HG02840 (cell line): Measurements from ENCODE around the gene GJA4.
"Not testable (repeated sequence)": the region's sequence is repeated elsewhere in the genome, so short reads cannot be mapped to it uniquely, and the experiment has no call there.

Experiments used
- ATAC-seq: cut with Tn5 transposase; IDR thresholded peaks from one replicate; pipeline ENCODE4 v1.9.1; 2021; ENCODE audit warnings: mild to moderate bottlenecking, moderate library complexity, moderate number of reproducible peaks; ENCODE audit not compliant: unreplicated experiment, low FRiP score

The GJA4 gene

GRCh38 chr1:34786521-34787325, 6.1 kb upstream of the GJA4 start:
- no peak for ATAC-seq

GRCh38 chr1:34787461-34788420, 5.1 kb upstream of the GJA4 start:
- ATAC-seq: no peak

- no peak for ATAC-seq
Measured at GRCh38 chr1:34790985-34791384, 1.8 kb upstream of the GJA4 start.

GRCh38 chr1:34792424-34792823, 375 bp upstream of the GJA4 start:
- ATAC-seq: no peak

GRCh38 chr1:34794001-34794789, 1.4 kb downstream of the GJA4 start:
- ATAC-seq: no peak

- ATAC-seq: no peak
Measured at GRCh38 chr1:34794790-34795180, 2.0 kb downstream of the GJA4 start.

- ATAC-seq: no peak
Measured at GRCh38 chr1:34795916-34796315, 3.1 kb downstream of the GJA4 start.

- no peak for ATAC-seq
Measured at GRCh38 chr1:34796990-34797389, 4.2 kb downstream of the GJA4 start.

GRCh38 chr1:34800214-34800613, 7.4 kb downstream of the GJA4 start:
- no peak for ATAC-seq

- ATAC-seq: no peak
Measured at GRCh38 chr1:34803770-34804169, 11.0 kb downstream of the GJA4 start.

GRCh38 chr1:34806396-34806795, 13.6 kb downstream of the GJA4 start:
- no peak for ATAC-seq

GRCh38 chr1:34808051-34808810, 15.4 kb downstream of the GJA4 start:
- no peak for ATAC-seq

GRCh38 chr1:34810781-34811180, 18.0 kb downstream of the GJA4 start:
- not testable (repeated sequence) for ATAC-seq

GRCh38 chr1:34816332-34816731, 23.5 kb downstream of the GJA4 start:
- no peak for ATAC-seq

- ATAC-seq: no peak
Measured at GRCh38 chr1:34816778-34817177, 24.0 kb downstream of the GJA4 start.

GRCh38 chr1:34818862-34819261, 26.1 kb downstream of the GJA4 start:
- ATAC-seq: not testable (repeated sequence)

GRCh38 chr1:34822202-34822601, 29.4 kb downstream of the GJA4 start:
- ATAC-seq: no peak

GRCh38 chr1:34824817-34825454, 32.1 kb downstream of the GJA4 start:
- ATAC-seq: no peak

- ATAC-seq: no peak
Measured at GRCh38 chr1:34825455-34826091, 32.8 kb downstream of the GJA4 start.
